Measurements from ENCODE around the gene KIAA0825.
"Not testable (repeated sequence)": the region's sequence is repeated elsewhere in the genome, so short reads cannot be mapped to it uniquely, and the experiment has no call there.

KIAA0825 gene

GRCh38 chr5:94188725-94189124, 429.7 kb downstream of the KIAA0825 start:
- peaks cover 36% of the 10 kb centered on the region for H3K4me1 ChIP-seq (ENCODE audit: control insufficient read depth, insufficient read depth, low read length)
- H3K9ac ChIP-seq (ENCODE audit: low read depth, low read length): no peak overlapping the region
- no peak overlapping the region for H3K27ac ChIP-seq (ENCODE audit: low read depth, low read length)
- H3K36me3 ChIP-seq (ENCODE audit: control insufficient read depth, insufficient read depth, low read length): no peaks in the 10 kb centered on the region
- H3K9me3 ChIP-seq (ENCODE audit: control insufficient read depth, insufficient read depth, low read length): no peaks in the 10 kb centered on the region
- H3K27me3 ChIP-seq (ENCODE audit: control insufficient read depth, insufficient read depth, low read length): no peaks in the 10 kb centered on the region
- H3K4me3 ChIP-seq (ENCODE audit: low read depth, low read length): no peak overlapping the region

- H3K9ac ChIP-seq (ENCODE audit: low read depth, low read length): no peak overlapping the region
- peaks cover 16% of the 10 kb centered on the region for H3K4me1 ChIP-seq (ENCODE audit: control insufficient read depth, insufficient read depth, low read length)
- no peak overlapping the region for H3K27ac ChIP-seq (ENCODE audit: low read depth, low read length)
- no peak overlapping the region for H3K4me3 ChIP-seq (ENCODE audit: low read depth, low read length)
- no peaks in the 10 kb centered on the region for H3K9me3 ChIP-seq (ENCODE audit: control insufficient read depth, insufficient read depth, low read length)
- no peaks in the 10 kb centered on the region for H3K27me3 ChIP-seq (ENCODE audit: control insufficient read depth, insufficient read depth, low read length)
- no peaks in the 10 kb centered on the region for H3K36me3 ChIP-seq (ENCODE audit: control insufficient read depth, insufficient read depth, low read length)
These were observed 433.5 kb downstream of the KIAA0825 start for GRCh38 chr5:94184870-94185269.

- Histone ChIP-seq H3K27ac (ENCODE audit: low read depth, low read length) (no peak overlapping the region), H3K27me3 (ENCODE audit: control insufficient read depth, insufficient read depth, low read length) (no peaks in the 10 kb centered on the region), H3K9me3 (ENCODE audit: control insufficient read depth, insufficient read depth, low read length) (no peaks in the 10 kb centered on the region), H3K36me3 (ENCODE audit: control insufficient read depth, insufficient read depth, low read length) (no peaks in the 10 kb centered on the region), H3K4me3 (ENCODE audit: low read depth, low read length) (no peak overlapping the region), H3K9ac (ENCODE audit: low read depth, low read length) (no peak overlapping the region), H3K4me1 (ENCODE audit: control insufficient read depth, insufficient read depth, low read length) (peaks cover 26% of the 10 kb centered on the region)
These were observed 436.5 kb downstream of the KIAA0825 start for GRCh38 chr5:94181895-94182294.

GRCh38 chr5:94180761-94181160, 437.6 kb downstream of the KIAA0825 start:
- H3K36me3 ChIP-seq (ENCODE audit: control insufficient read depth, insufficient read depth, low read length): no peaks in the 10 kb centered on the region
- no peak overlapping the region for H3K4me3 ChIP-seq (ENCODE audit: low read depth, low read length)
- H3K27ac ChIP-seq (ENCODE audit: low read depth, low read length): no peak overlapping the region
- H3K9ac ChIP-seq (ENCODE audit: low read depth, low read length): no peak overlapping the region
- peaks cover 37% of the 10 kb centered on the region for H3K4me1 ChIP-seq (ENCODE audit: control insufficient read depth, insufficient read depth, low read length)
- no peaks in the 10 kb centered on the region for H3K9me3 ChIP-seq (ENCODE audit: control insufficient read depth, insufficient read depth, low read length)
- H3K27me3 ChIP-seq (ENCODE audit: control insufficient read depth, insufficient read depth, low read length): no peaks in the 10 kb centered on the region

- H3K9ac ChIP-seq (ENCODE audit: low read depth, low read length): no peak overlapping the region
- no peaks in the 10 kb centered on the region for H3K27me3 ChIP-seq (ENCODE audit: control insufficient read depth, insufficient read depth, low read length)
- H3K9me3 ChIP-seq (ENCODE audit: control insufficient read depth, insufficient read depth, low read length): no peaks in the 10 kb centered on the region
- no peak overlapping the region for H3K4me3 ChIP-seq (ENCODE audit: low read depth, low read length)
- peaks cover 22% of the 10 kb centered on the region for H3K4me1 ChIP-seq (ENCODE audit: control insufficient read depth, insufficient read depth, low read length)
- H3K36me3 ChIP-seq (ENCODE audit: control insufficient read depth, insufficient read depth, low read length): peaks cover 8% of the 10 kb centered on the region
- no peak overlapping the region for H3K27ac ChIP-seq (ENCODE audit: low read depth, low read length)
These were observed 442.5 kb downstream of the KIAA0825 start for GRCh38 chr5:94175912-94176311.

- no peak overlapping the region for H3K9ac ChIP-seq (ENCODE audit: low read depth, low read length)
- H3K27ac ChIP-seq (ENCODE audit: low read depth, low read length): no peak overlapping the region
- H3K4me1 ChIP-seq (ENCODE audit: control insufficient read depth, insufficient read depth, low read length): peaks cover 22% of the 10 kb centered on the region
- H3K4me3 ChIP-seq (ENCODE audit: low read depth, low read length): no peak overlapping the region
- peaks cover 11% of the 10 kb centered on the region for H3K36me3 ChIP-seq (ENCODE audit: control insufficient read depth, insufficient read depth, low read length)
- H3K27me3 ChIP-seq (ENCODE audit: control insufficient read depth, insufficient read depth, low read length): no peaks in the 10 kb centered on the region
- H3K9me3 ChIP-seq (ENCODE audit: control insufficient read depth, insufficient read depth, low read length): no peaks in the 10 kb centered on the region
These were observed 443.5 kb downstream of the KIAA0825 start for GRCh38 chr5:94174748-94175411.

- Histone ChIP-seq H3K4me3 (ENCODE audit: low read depth, low read length) (no peak overlapping the region), H3K27ac (ENCODE audit: low read depth, low read length) (no peak overlapping the region), H3K36me3 (ENCODE audit: control insufficient read depth, insufficient read depth, low read length) (peaks cover 11% of the 10 kb centered on the region), H3K9ac (ENCODE audit: low read depth, low read length) (no peak overlapping the region), H3K4me1 (ENCODE audit: control insufficient read depth, insufficient read depth, low read length) (peaks cover 22% of the 10 kb centered on the region), H3K27me3 (ENCODE audit: control insufficient read depth, insufficient read depth, low read length) (no peaks in the 10 kb centered on the region), H3K9me3 (ENCODE audit: control insufficient read depth, insufficient read depth, low read length) (no peaks in the 10 kb centered on the region)
These were observed 445.3 kb downstream of the KIAA0825 start for GRCh38 chr5:94173100-94173499.

GRCh38 chr5:94171070-94171469, 447.3 kb downstream of the KIAA0825 start:
- not testable (repeated sequence) for H3K4me3 ChIP-seq (ENCODE audit: low read depth, low read length); H3K4me1 ChIP-seq (ENCODE audit: control insufficient read depth, insufficient read depth, low read length); H3K9me3 ChIP-seq (ENCODE audit: control insufficient read depth, insufficient read depth, low read length); H3K9ac ChIP-seq (ENCODE audit: low read depth, low read length); H3K27me3 ChIP-seq (ENCODE audit: control insufficient read depth, insufficient read depth, low read length); H3K27ac ChIP-seq (ENCODE audit: low read depth, low read length)
- peaks cover 11% of the 10 kb centered on the region for H3K36me3 ChIP-seq (ENCODE audit: control insufficient read depth, insufficient read depth, low read length)

GRCh38 chr5:94170158-94170557, 448.2 kb downstream of the KIAA0825 start:
- not testable (repeated sequence) for H3K4me3 ChIP-seq (ENCODE audit: low read depth, low read length); H3K9me3 ChIP-seq (ENCODE audit: control insufficient read depth, insufficient read depth, low read length); H3K27ac ChIP-seq (ENCODE audit: low read depth, low read length); H3K9ac ChIP-seq (ENCODE audit: low read depth, low read length); H3K4me1 ChIP-seq (ENCODE audit: control insufficient read depth, insufficient read depth, low read length); H3K27me3 ChIP-seq (ENCODE audit: control insufficient read depth, insufficient read depth, low read length)
- peaks cover 11% of the 10 kb centered on the region for H3K36me3 ChIP-seq (ENCODE audit: control insufficient read depth, insufficient read depth, low read length)

- Histone ChIP-seq H3K9ac (ENCODE audit: low read depth, low read length) (no peak overlapping the region), H3K4me3 (ENCODE audit: low read depth, low read length) (no peak overlapping the region), H3K36me3 (ENCODE audit: control insufficient read depth, insufficient read depth, low read length) (peaks cover 11% of the 10 kb centered on the region), H3K4me1 (ENCODE audit: control insufficient read depth, insufficient read depth, low read length) (no peaks in the 10 kb centered on the region), H3K27me3 (ENCODE audit: control insufficient read depth, insufficient read depth, low read length) (no peaks in the 10 kb centered on the region), H3K27ac (ENCODE audit: low read depth, low read length) (no peak overlapping the region), H3K9me3 (ENCODE audit: control insufficient read depth, insufficient read depth, low read length) (no peaks in the 10 kb centered on the region)
These were observed 450.3 kb downstream of the KIAA0825 start for GRCh38 chr5:94168151-94168550.

GRCh38 chr5:94161801-94162200, 456.6 kb downstream of the KIAA0825 start:
- H3K4me1 ChIP-seq (ENCODE audit: control insufficient read depth, insufficient read depth, low read length): peaks cover 23% of the 10 kb centered on the region
- H3K4me3 ChIP-seq (ENCODE audit: low read depth, low read length): no peak overlapping the region
- H3K27ac ChIP-seq (ENCODE audit: low read depth, low read length): no peak overlapping the region
- H3K9ac ChIP-seq (ENCODE audit: low read depth, low read length): no peak overlapping the region
- H3K9me3 ChIP-seq (ENCODE audit: control insufficient read depth, insufficient read depth, low read length): no peaks in the 10 kb centered on the region
- no peaks in the 10 kb centered on the region for H3K36me3 ChIP-seq (ENCODE audit: control insufficient read depth, insufficient read depth, low read length)
- H3K27me3 ChIP-seq (ENCODE audit: control insufficient read depth, insufficient read depth, low read length): no peaks in the 10 kb centered on the region

Measured in HUES48 (cell line).